PFSK-1 (cell line): ENCODE results near the gene SIRT6.

Experiments
- FOXP2 ChIP-seq: optimal IDR thresholded peaks from 2 replicates; pipeline ENCODE3; 2011; ENCODE audit warnings: borderline replicate concordance, control low read depth, inconsistent platforms; ENCODE audit not compliant: insufficient read depth; ENCODE audit errors: extremely low read length, extremely low read depth
- POLR2AphosphoS5 ChIP-seq: IDR thresholded peaks from 2 replicates; pipeline ENCODE4 v1.6.1; 2012; ENCODE audit warnings: low read depth, mild to moderate bottlenecking, control low read depth, low read length, moderate library complexity
- SIN3A ChIP-seq: IDR thresholded peaks from 2 replicates; pipeline ENCODE4 v1.6.1; 2012; ENCODE audit warnings: mild to moderate bottlenecking, low read length, moderate library complexity, borderline replicate concordance; ENCODE audit not compliant: insufficient read depth
- TAF1 ChIP-seq: IDR thresholded peaks from 2 replicates; pipeline ENCODE4 v1.6.1; 2012; ENCODE audit warnings: low read length, control low read depth, borderline replicate concordance; ENCODE audit not compliant: insufficient read depth
- TF ChIP-seq, protein P1 (sequence below), 2 experiments: IDR thresholded peaks; 2 replicates each; pipeline versions ENCODE4 v1.6.1 to v1.8.0; 2011 to 2012; ENCODE audit warnings: low read depth in 2 of 2, low read length in 2 of 2, control low read depth in 1 of 2, inconsistent platforms in 1 of 2, mild to moderate bottlenecking in 1 of 2, moderate library complexity in 1 of 2; ENCODE audit not compliant: insufficient read depth in 1 of 2

Gene SIRT6

GRCh38 chr19:4171676-4172075 lies 10.7 kb downstream of the SIRT6 start:
- TF ChIP-seq SIN3A (no peak), FOXP2 (no peak), TAF1 (no peak), POLR2AphosphoS5 (no peak)
- TF ChIP-seq, protein P1, sequence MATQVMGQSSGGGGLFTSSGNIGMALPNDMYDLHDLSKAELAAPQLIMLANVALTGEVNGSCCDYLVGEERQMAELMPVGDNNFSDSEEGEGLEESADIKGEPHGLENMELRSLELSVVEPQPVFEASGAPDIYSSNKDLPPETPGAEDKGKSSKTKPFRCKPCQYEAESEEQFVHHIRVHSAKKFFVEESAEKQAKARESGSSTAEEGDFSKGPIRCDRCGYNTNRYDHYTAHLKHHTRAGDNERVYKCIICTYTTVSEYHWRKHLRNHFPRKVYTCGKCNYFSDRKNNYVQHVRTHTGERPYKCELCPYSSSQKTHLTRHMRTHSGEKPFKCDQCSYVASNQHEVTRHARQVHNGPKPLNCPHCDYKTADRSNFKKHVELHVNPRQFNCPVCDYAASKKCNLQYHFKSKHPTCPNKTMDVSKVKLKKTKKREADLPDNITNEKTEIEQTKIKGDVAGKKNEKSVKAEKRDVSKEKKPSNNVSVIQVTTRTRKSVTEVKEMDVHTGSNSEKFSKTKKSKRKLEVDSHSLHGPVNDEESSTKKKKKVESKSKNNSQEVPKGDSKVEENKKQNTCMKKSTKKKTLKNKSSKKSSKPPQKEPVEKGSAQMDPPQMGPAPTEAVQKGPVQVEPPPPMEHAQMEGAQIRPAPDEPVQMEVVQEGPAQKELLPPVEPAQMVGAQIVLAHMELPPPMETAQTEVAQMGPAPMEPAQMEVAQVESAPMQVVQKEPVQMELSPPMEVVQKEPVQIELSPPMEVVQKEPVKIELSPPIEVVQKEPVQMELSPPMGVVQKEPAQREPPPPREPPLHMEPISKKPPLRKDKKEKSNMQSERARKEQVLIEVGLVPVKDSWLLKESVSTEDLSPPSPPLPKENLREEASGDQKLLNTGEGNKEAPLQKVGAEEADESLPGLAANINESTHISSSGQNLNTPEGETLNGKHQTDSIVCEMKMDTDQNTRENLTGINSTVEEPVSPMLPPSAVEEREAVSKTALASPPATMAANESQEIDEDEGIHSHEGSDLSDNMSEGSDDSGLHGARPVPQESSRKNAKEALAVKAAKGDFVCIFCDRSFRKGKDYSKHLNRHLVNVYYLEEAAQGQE (IDR thresholded peaks at IDR 0.05; ENCODE audit: insufficient read depth in 1 of 2, low read depth in 2 of 2, low read length in 2 of 2): no peak

GRCh38 chr19:4164262-4164661 lies 18.1 kb downstream of the SIRT6 start:
- TF ChIP-seq, protein P1 (IDR thresholded peaks at IDR 0.05; ENCODE audit: insufficient read depth in 1 of 2, low read depth in 2 of 2, low read length in 2 of 2): no peak
- TF ChIP-seq POLR2AphosphoS5: no peak
- no peak for TF ChIP-seq FOXP2
- no peak for TF ChIP-seq SIN3A
- no peak for TF ChIP-seq TAF1

DNA sequence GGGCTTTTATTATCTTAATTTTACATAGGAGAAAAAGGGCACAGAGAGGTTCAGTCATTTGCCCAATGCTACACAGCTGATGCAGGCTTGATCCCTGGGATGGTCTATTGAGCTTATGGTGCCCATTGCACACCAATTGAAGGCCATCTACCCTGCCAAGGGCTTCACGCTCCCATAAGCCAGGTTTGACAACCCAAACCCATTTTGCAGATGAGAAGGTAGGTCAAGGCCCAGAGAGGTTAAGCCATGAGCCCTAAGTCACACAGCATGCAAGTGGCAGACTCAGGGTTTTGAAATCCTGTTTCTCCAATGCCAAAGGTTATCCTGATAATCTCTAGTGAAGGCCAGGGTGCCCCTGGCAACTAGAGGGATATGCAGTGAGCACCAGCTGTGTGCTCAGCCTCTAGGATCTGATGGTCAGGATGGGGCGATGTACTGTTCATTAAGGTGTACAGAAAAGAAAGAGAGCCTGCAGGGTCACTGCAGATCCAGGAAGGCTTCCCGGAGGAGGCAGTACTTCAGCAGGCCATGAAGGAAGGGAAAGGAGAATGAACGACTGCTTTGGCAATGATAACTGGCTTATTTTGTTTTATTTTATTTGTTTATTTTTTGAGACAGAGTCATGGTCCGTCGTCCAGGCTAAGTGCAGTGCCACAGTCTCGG lies 20.8 kb downstream of the SIRT6 start:
- TF ChIP-seq FOXP2: no peak
- no peak for TF ChIP-seq SIN3A
- no peak for TF ChIP-seq POLR2AphosphoS5
- no peak for TF ChIP-seq TAF1
- TF ChIP-seq, protein P1 (IDR thresholded peaks at IDR 0.05; ENCODE audit: insufficient read depth in 1 of 2, low read depth in 2 of 2, low read length in 2 of 2): no peak

- TF ChIP-seq TAF1: no peak
- no peak for TF ChIP-seq POLR2AphosphoS5
- TF ChIP-seq SIN3A: no peak
- TF ChIP-seq FOXP2: no peak
- TF ChIP-seq, protein P1 (IDR thresholded peaks at IDR 0.05; ENCODE audit: insufficient read depth in 1 of 2, low read depth in 2 of 2, low read length in 2 of 2): no peak
Observed at GRCh38 chr19:4157164-4157563, 25.2 kb downstream of the SIRT6 start.

DNA sequence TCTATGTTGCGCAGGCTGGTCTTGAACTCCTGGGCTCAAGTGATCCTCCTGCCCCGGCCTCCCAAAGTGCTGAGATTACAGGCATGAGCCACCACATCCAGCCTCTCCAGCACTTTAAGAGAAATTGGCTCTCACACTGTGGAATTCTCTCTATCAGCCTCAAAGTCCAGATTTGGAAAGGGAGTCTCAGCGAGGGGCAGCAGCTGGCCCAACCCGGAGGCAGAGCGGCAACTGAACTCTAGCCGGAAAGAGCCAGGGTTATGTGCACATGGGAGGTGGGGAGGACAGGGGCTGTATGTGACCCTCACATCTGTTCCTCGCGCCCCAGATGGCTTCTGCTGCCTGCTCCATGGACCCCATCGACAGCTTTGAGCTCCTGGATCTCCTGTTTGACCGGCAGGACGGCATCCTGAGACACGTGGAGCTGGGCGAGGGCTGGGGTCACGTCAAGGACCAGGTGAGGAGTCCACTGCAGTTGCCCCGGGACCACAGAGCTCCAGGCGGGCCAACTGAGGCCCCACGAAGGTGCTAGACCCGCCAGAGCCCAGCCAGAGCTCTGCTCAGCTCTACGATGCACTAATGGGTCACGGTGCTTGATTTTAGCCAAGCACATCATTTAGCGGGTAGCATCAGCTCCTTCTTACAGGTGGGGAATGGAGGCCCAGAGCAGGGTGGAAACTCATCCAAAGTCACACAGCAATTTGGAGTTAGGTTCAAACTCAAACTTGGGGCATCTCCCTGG lies 27.6 kb downstream of the SIRT6 start:
- TF ChIP-seq TAF1 (no peak), FOXP2 (no peak), SIN3A (no peak), POLR2AphosphoS5 (no peak)
- TF ChIP-seq, protein P1 (IDR thresholded peaks at IDR 0.05; ENCODE audit: insufficient read depth in 1 of 2, low read depth in 2 of 2, low read length in 2 of 2): no peak
